HEK293 (cell line): Measurements from ENCODE around the gene TXNDC2.

Experiments
- CTCF ChIA-PET: fragments of 350-600 bp; formaldehyde crosslinking; extraction: SDS; loops from one replicate; lab custom pipeline; 2021; ENCODE audit warnings: antibody characterized with exemption; lab: Yijun Ruan, JAX
- POLR2A ChIA-PET: fragments of 300-600 bp; formaldehyde crosslinking; extraction: SDS; loops from one replicate; lab custom pipeline; 2020; ENCODE audit warnings: antibody characterized with exemption, inconsistent platforms; lab: Yijun Ruan, JAX
- H3K27ac ChIP-seq: fragments of 200-500 bp; sonication (Bioruptor generic); 2 replicates; pipeline ENCODE4 v1.5.1; 2014; ENCODE audit warnings: low read depth, low read length, control low read depth, inconsistent platforms; ENCODE audit errors: extremely low read depth
- H3K36me3 ChIP-seq, 2 experiments: fragments of 200-500 bp in 1 of 2; sonication (Bioruptor generic) in 1 of 2; 1 replicate in 1 of 2; 2 replicates in 1 of 2; pipeline ENCODE4 v1.5.1; 2014 to 2017; ENCODE audit warnings: inconsistent platforms in 2 of 2, low read length in 2 of 2; ENCODE audit not compliant: control insufficient read depth in 2 of 2, insufficient read depth in 1 of 2
- H3K4me1 ChIP-seq: fragments of 200-500 bp; sonication (Bioruptor generic); 2 replicates; pipeline ENCODE4 v1.5.1; 2014; ENCODE audit warnings: mild to moderate bottlenecking, low read length, inconsistent platforms; ENCODE audit not compliant: control insufficient read depth, insufficient read depth
- H3K4me3 ChIP-seq: 2 replicates; pipeline ENCODE4 v1.5.1; 2011; ENCODE audit warnings: low read depth, mild to moderate bottlenecking, control low read depth, low read length, moderate library complexity
- H3K9me3 ChIP-seq: fragments of 200-500 bp; sonication (Bioruptor generic); 2 replicates; pipeline ENCODE4 v1.5.1; 2014; ENCODE audit warnings: low read depth, low read length, inconsistent platforms; ENCODE audit not compliant: control insufficient read depth, insufficient read depth
- GLIS2 ChIP-seq: fragments of 450-650 bp; formaldehyde crosslinking; IDR thresholded peaks from 2 replicates; pipeline ENCODE4 v1.5.1; 2016; ENCODE audit warnings: missing biosample characterization, missing genetic modification characterization
- REPIN1 ChIP-seq: fragments of 450-650 bp; formaldehyde crosslinking; IDR thresholded peaks from 2 replicates; pipeline ENCODE4 v1.5.1; 2017; ENCODE audit warnings: missing biosample characterization, missing genetic modification characterization, low read depth
- SCRT1 ChIP-seq: fragments of 450-650 bp; formaldehyde crosslinking; IDR thresholded peaks from 2 replicates; pipeline ENCODE4 v1.5.1; 2016; ENCODE audit warnings: missing biosample characterization, missing genetic modification characterization, borderline replicate concordance
- SP2 ChIP-seq: fragments of 450-650 bp; formaldehyde crosslinking; IDR thresholded peaks from 2 replicates; pipeline ENCODE4 v1.5.1; 2016; ENCODE audit warnings: missing biosample characterization, missing genetic modification characterization
- ZNF148 ChIP-seq: fragments of 450-650 bp; formaldehyde crosslinking; IDR thresholded peaks from 2 replicates; pipeline ENCODE4 v1.5.0; 2017; ENCODE audit warnings: missing biosample characterization, missing genetic modification characterization, borderline replicate concordance
- ZNF157 ChIP-seq: fragments of 450-650 bp; formaldehyde crosslinking; IDR thresholded peaks from 2 replicates; pipeline ENCODE4 v1.5.1; 2016; ENCODE audit warnings: missing biosample characterization, missing genetic modification characterization
- ZNF16 ChIP-seq: fragments of 450-650 bp; formaldehyde crosslinking; IDR thresholded peaks from 2 replicates; pipeline ENCODE4 v1.5.1; 2016; ENCODE audit warnings: low read depth, missing biosample characterization, missing genetic modification characterization
- ZNF221 ChIP-seq: fragments of 450-650 bp; formaldehyde crosslinking; IDR thresholded peaks from 2 replicates; pipeline ENCODE4 v1.5.1; 2017; ENCODE audit warnings: missing biosample characterization, missing genetic modification characterization, borderline replicate concordance
- ZNF280D ChIP-seq: fragments of 450-650 bp; formaldehyde crosslinking; IDR thresholded peaks from 2 replicates; pipeline ENCODE4 v1.5.1; 2016; ENCODE audit warnings: missing biosample characterization, missing genetic modification characterization
- ZNF324 ChIP-seq: fragments of 450-650 bp; formaldehyde crosslinking; IDR thresholded peaks from 2 replicates; pipeline ENCODE4 v1.5.1; 2016; ENCODE audit warnings: missing biosample characterization, missing genetic modification characterization
- ZNF394 ChIP-seq: fragments of 450-650 bp; formaldehyde crosslinking; IDR thresholded peaks from 2 replicates; pipeline ENCODE4 v1.5.1; 2016; ENCODE audit warnings: missing biosample characterization, missing genetic modification characterization, mild to moderate bottlenecking, moderate library complexity, borderline replicate concordance
- ZNF473 ChIP-seq: fragments of 450-650 bp; formaldehyde crosslinking; IDR thresholded peaks from 2 replicates; pipeline ENCODE4 v1.5.1; 2017; ENCODE audit warnings: missing biosample characterization, missing genetic modification characterization
- ZNF518A ChIP-seq: fragments of 450-650 bp; formaldehyde crosslinking; conservative IDR thresholded peaks from 2 replicates; pipeline ENCODE4 v1.5.1; 2016; ENCODE audit warnings: low read depth, missing biosample characterization, missing genetic modification characterization
- ZNF529 ChIP-seq: fragments of 450-650 bp; formaldehyde crosslinking; IDR thresholded peaks from 2 replicates; pipeline ENCODE4 v1.5.1; 2017; ENCODE audit warnings: missing genetic modification characterization, missing biosample characterization; ENCODE audit not compliant: insufficient replicate concordance
- ZNF530 ChIP-seq: fragments of 450-650 bp; formaldehyde crosslinking; IDR thresholded peaks from 2 replicates; pipeline ENCODE4 v1.5.1; 2016; ENCODE audit warnings: low read depth, missing biosample characterization, missing genetic modification characterization
- ZNF549 ChIP-seq: fragments of 450-650 bp; IDR thresholded peaks from 2 replicates; pipeline ENCODE4 v1.5.1; 2018; ENCODE audit warnings: missing biosample characterization, missing genetic modification characterization, mild to moderate bottlenecking, inconsistent platforms, moderate library complexity
- ZNF558 ChIP-seq: fragments of 450-650 bp; formaldehyde crosslinking; IDR thresholded peaks from 2 replicates; pipeline ENCODE4 v1.5.1; 2016; ENCODE audit warnings: missing biosample characterization, missing genetic modification characterization
- ZNF624 ChIP-seq: fragments of 450-650 bp; formaldehyde crosslinking; IDR thresholded peaks from 2 replicates; pipeline ENCODE4 v1.5.1; 2017; ENCODE audit warnings: missing biosample characterization, missing genetic modification characterization
- ZNF768 ChIP-seq: fragments of 450-650 bp; formaldehyde crosslinking; IDR thresholded peaks from 2 replicates; pipeline ENCODE4 v1.5.1; 2018; ENCODE audit warnings: missing biosample characterization, mild to moderate bottlenecking, missing genetic modification characterization
- TF ChIP-seq, protein P1 (sequence below): fragments of 450-650 bp; formaldehyde crosslinking; IDR thresholded peaks from 2 replicates; pipeline ENCODE4 v1.5.1; 2017; ENCODE audit warnings: missing biosample characterization, missing genetic modification characterization
- TF ChIP-seq, protein P2 (sequence below): IDR thresholded peaks from 2 replicates; pipeline ENCODE4 v1.6.1; 2011; ENCODE audit warnings: mild to moderate bottlenecking, low read depth, low read length, borderline replicate concordance

Gene TXNDC2

DNA sequence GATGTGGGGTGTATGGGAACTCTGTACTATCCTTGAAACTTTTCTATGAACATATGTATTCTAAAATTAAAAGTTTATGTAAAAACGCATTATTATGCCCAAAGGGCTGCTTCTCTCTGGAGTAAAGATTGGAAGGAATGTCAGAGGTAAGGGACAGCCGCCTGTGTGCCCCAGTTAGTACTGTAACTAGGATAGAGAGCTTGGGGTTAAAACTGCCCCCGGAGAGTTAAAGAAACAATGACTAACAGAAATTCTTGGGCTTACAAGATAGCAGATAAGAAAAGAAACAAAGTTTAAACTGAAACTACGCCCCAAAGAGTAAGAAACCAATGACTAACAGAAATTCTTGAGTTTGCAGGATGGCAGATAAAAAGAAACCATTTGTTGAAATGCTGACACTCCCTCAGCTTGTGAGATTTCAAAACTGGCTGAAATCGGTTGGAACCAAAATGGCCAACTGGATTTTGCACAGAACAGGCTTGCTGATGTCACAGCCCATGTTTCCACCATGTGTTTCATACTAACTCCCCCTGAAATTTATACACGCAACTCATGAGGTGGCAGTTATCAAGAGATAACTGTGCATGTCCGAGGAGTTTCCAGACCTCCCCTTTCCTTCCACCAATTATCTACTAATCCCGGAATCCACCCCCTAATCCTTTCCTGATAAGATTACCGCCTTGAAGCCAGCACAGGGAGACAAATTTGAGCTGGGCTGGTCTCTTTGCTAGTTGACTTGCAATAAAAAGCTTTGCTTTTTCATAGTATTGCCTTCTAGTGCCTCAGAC lies 8.7 kb upstream of the TXNDC2 start (continued):
- TF ChIP-seq ZNF518A (tag by site-specific recombination) (no peak), ZNF624 (no peak), ZNF473 (tag by site-specific recombination) (no peak), ZNF529 (tag by site-specific recombination) (no peak), ZNF16 (no peak), SCRT1 (tag by site-specific recombination) (no peak), ZNF558 (tag by site-specific recombination) (no peak)
- TF ChIP-seq, all 188 proteins: peak for 26

DNA sequence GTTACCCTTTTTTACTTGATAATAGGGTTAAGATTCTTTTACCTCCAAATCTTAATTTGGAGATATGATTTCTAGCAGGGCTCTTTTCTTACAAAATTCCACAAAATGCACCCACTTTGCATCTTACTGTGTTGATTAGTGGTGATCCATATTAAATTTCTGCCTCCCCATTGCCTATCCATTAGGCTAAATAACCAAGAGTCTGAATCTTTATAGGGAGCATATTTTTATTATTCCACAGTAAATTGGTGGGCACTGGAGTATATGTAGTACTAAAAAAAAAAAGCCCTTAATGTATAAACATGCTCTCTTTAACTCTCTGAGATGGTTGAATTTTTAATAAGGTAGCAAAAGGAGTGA lies 8.1 kb upstream of the TXNDC2 start:
- Histone ChIP-seq H3K4me1 (no peaks in the 10 kb centered on the region), H3K36me3 (no peaks in the 10 kb centered on the region), H3K27ac (no peak overlapping the region), H3K4me3 (no peak overlapping the region), H3K9me3 (no peaks in the 10 kb centered on the region)
- CTCF ChIA-PET, result interaction anchor here (0.6 to 0.7 kb wide), 4 partner anchors 13 to 963 kb away, joined by 3 read pairs; no protein-coding TSS in a partner anchor
- POLR2A ChIA-PET, result interaction anchor here (1.5 kb wide), 2 partner anchors 36 to 37 kb away, joined by 3 to 8 read pairs; partner anchors contain the start of gene VAPA
- TF ChIP-seq ZNF157 (tag by site-specific recombination) (no peak), REPIN1 (tag by site-specific recombination) (no peak), ZNF221 (tag by site-specific recombination) (no peak), ZNF394 (no peak), ZNF768 (tag by site-specific recombination) (no peak), SP2 (no peak), ZNF549 (tag by site-specific recombination) (no peak), ZNF324 (tag by site-specific recombination) (no peak), ZNF280D (tag by site-specific recombination) (no peak), GLIS2 (no peak), ZNF530 (tag by site-specific recombination) (no peak), ZNF148 (tag by site-specific recombination) (no peak)
- TF ChIP-seq, protein P1, sequence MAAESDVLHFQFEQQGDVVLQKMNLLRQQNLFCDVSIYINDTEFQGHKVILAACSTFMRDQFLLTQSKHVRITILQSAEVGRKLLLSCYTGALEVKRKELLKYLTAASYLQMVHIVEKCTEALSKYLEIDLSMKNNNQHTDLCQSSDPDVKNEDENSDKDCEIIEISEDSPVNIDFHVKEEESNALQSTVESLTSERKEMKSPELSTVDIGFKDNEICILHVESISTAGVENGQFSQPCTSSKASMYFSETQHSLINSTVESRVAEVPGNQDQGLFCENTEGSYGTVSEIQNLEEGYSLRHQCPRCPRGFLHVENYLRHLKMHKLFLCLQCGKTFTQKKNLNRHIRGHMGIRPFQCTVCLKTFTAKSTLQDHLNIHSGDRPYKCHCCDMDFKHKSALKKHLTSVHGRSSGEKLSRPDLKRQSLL, result no peak
- TF ChIP-seq, protein P2, sequence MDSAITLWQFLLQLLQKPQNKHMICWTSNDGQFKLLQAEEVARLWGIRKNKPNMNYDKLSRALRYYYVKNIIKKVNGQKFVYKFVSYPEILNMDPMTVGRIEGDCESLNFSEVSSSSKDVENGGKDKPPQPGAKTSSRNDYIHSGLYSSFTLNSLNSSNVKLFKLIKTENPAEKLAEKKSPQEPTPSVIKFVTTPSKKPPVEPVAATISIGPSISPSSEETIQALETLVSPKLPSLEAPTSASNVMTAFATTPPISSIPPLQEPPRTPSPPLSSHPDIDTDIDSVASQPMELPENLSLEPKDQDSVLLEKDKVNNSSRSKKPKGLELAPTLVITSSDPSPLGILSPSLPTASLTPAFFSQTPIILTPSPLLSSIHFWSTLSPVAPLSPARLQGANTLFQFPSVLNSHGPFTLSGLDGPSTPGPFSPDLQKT, result no peak
